ENCODE measurements around the gene TMEM82. TPM values are rescaled to one million over a fixed set of nuclear protein-coding genes. Genes with fewer than 3 reads are reported as not detected.

The TMEM82 gene
- polyA plus RNA-seq, 4 donors: 3.1 to 4.9 (median 4.4) TPM

DNA sequence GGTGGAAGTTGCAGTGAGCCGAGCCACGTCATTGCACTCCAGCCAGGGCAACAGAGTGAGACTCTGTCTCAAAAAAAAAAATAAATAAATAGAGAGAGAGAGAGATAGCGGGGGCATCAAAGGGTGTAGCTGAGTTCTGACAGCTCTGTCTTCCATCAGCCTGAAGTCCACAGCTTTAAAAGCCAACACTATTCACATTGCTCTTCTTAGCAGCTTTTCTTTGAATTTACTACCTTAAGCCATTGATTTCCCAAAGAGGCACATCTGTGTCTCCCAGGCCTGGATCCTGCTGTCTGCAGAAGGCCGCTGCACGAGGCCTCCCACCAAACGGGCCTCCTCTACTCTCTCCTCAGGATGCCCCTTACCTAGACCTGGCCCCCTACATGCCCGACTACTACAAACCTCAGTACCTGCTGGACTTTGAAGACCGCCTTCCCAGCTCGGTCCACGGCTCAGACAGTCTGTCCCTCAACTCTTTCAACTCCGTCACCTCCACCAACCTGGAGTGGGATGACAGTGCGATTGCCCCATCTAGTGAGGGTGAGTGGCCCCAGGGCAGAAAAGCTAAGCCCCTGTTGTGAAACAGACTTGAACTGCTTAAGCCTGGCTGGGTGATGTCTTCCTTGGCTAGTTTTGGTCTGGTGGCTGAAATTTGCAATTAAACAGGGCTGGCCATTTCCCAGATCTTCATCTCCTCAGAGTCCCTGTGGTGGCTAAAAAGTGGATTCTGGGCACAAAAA, 22.7 kb upstream of the TMEM82 start:
- DNase-seq (ENCODE audit: low read depth in 4 of 4, low spot score in 2 of 4): no peak

GRCh38 chr1:15720861-15721260, 21.4 kb upstream of the TMEM82 start:
- no peak for DNase-seq (ENCODE audit: low read depth in 4 of 4, low spot score in 2 of 4)

GRCh38 chr1:15722411-15722810, 19.9 kb upstream of the TMEM82 start:
- DNase-seq (ENCODE audit: low read depth in 4 of 4, low spot score in 2 of 4): no peak

DNA sequence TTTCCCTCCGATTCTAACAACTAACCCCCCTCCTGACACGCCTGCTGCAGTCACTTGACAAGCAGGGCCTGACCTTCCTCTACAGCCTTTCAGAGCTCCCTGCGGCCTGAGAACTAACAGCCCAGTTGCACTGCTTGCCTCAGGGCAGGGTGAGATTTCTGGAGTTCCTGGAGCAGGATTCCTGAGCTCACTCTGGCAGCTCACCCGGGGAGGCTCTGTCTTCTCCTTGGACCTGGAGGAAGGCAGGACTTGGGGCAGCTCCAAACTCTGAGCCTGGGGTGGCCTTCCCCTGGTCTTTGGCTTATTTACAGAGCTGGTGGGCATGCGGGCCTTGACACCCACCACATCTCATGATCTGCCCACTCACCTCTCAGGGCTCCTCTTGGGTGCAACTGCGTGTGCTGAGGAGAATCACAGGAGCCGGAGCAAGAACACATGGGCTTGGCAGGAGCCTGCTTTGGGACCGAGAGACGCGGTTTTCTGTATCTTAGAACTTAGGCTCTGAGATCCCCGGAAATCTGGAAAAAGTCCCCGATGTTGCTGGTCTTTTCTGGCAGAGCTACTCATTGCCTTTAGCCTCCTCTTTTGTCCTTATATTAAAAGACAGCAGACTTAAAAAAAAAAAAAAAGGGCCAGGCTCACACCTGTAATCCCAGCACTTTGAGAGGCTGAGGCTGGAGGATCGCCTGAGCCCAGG, 19.3 kb upstream of the TMEM82 start:
- DNase-seq (ENCODE audit: low read depth in 4 of 4, low spot score in 2 of 4): no peak

- no peak for DNase-seq (ENCODE audit: low read depth in 4 of 4, low spot score in 2 of 4)
These were observed 18.6 kb upstream of the TMEM82 start for GRCh38 chr1:15723631-15724246.

DNA sequence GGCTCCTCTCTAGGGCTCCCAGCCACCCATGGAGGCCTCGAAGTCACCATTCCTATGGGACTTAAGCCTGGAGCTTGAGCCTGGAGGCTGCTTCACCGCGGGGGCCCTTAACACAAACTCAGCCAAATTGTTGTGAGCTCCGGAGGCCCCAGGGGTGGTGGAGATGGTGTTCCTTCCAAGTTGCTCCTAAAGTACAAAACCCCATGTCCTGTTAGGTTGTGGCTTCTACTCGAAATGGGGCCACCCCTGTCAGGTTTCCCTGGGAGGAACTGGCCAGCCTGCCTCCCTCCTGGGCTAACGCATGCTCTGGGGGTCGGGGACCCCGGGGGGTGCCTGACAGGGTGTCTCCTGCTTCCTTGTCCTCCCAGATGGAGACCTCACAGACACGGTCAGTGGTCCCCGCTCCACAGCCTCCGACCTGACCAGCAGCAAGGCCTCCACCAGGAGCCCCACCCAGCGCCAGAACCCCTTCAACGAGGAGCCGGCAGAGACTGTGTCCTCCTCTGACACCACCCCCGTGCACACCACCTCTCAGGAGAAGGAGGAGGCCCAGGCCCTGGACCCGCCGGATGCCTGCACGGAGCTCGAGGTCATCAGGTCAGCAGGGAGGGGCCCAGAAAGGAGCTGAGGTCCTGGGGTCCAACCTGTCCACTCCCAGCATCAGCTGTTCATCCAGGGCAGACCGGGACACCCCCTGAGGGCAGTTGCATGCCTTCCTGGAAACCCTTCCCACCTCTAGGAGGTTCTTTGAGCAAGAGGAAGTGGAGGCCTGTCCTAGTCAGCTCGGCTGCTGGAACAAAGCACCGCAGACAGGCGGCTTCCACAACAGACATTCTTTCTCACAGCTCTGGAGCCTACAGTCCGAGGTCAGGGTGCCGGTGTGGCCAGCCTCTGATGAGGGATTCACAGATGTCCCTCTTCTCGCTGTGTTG, 17.1 kb upstream of the TMEM82 start:
- DNase-seq (ENCODE audit: low read depth in 4 of 4, low spot score in 2 of 4): no peak

GRCh38 chr1:15726508-15726907, 15.8 kb upstream of the TMEM82 start:
- no peak for DNase-seq (ENCODE audit: low read depth in 4 of 4, low spot score in 2 of 4)

DNA sequence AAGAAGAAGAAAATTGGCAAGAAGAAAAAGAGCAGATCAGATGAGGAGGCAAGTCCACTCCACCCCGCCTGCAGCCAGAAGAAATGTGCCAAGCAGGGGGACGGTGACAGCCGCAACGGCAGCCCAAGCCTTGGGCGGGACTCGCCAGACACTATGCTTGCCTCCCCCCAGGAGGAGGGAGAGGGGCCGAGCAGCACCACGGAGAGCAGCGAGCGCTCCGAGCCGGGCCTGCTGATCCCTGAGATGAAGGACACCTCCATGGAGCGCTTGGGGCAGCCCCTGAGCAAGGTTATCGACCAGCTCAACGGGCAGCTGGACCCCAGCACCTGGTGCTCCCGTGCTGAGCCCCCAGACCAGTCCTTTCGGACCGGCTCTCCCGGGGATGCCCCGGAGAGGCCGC, 15.3 kb upstream of the TMEM82 start:
- DNase-seq (ENCODE audit: low read depth in 4 of 4, low spot score in 2 of 4): no peak

DNA sequence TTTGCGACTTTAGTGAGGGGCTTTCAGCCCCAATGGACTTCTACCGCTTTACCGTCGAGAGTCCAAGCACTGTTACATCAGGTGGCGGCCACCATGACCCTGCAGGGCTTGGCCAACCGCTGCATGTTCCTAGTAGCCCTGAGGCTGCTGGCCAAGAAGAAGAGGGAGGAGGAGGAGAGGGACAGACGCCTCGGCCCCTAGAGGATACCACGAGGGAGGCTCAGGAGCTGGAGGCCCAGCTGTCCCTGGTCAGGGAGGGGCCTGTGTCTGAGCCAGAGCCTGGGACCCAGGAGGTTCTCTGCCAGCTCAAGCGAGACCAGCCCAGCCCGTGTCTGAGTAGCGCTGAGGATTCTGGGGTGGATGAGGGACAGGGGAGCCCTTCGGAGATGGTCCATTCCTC, 14.9 kb upstream of the TMEM82 start:
- no peak for DNase-seq (ENCODE audit: low read depth in 4 of 4, low spot score in 2 of 4)

GRCh38 chr1:15727866-15728534, 14.3 kb upstream of the TMEM82 start:
- DNase-seq (ENCODE audit: low read depth in 4 of 4, low spot score in 2 of 4): no peak

DNA sequence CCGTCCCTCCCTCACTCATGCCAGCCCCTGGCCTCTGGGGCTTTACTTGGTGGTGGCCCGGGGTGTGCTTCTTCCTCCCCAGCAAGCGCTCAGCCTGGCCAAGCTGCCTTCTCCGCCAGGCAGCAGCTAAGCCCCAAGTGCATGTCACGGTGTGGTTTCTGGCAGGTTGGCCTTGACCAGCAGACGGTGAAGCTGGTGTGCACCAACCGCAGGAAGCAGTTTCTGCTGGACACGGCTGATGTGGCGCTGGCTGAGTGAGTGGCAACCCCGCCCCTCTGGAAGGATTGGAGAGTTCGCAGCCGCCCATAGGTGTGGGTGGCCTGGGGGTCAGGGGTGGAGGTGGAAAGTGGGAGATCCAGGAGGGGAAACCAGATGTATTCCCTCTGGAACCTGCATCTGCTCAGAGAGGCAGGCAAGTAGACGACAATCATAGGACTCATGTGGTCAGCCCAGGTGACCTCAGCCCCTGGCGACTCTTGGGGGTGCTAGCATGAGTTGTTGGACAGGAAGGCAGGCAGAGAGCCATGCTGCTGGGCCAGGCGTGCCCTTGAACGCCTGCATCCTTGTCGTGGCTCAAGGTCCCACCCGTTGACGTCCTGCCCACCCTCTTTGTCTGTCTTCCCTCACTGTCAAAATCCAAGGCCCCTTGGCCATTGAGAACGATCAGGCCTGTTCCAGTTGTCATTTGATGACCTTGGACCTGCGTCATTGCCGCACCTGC, 13.2 kb upstream of the TMEM82 start:
- DNase-seq (ENCODE audit: low read depth in 4 of 4, low spot score in 2 of 4): no peak

DNA sequence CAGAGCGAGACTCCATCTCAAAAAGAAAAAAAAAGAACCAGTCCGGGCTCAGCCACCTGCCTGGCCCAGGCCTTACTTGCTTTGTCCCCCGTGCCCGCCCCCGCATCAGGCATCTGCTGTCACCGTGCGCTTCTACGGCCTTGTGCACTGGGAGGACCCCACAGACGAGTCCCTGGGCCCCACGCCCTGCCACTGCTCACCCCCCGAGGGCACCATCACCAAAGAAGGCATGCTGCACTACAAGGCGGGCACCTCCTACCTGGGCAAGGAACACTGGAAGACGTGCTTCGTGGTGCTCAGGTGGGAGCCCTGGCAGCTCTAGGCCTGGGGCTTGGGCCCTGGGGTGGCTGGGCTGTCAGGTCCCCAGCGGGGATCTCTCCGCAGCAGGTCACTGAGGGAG, 11.9 kb upstream of the TMEM82 start:
- DNase-seq (ENCODE audit: low read depth in 4 of 4, low spot score in 2 of 4): no peak

DNA sequence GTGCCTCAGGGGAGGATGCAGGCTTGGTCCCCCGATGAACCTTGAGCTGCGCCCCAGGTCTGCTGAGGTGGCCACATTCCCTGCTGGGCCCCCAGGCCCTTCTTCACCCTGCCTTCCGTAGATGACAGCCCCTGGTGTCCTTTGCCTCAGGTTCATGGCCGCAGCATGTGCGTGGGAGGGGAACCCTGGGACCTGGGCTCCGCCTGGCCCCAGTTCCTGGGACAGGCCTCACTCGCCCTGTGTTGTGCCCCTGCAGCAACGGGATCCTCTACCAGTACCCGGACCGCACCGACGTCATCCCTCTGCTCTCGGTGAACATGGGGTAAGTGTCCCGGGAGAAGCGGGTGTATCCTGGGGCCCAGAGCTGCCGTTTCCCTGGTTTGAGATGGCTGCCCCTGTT, 11.4 kb upstream of the TMEM82 start:
- no peak for DNase-seq (ENCODE audit: low read depth in 4 of 4, low spot score in 2 of 4)

DNA sequence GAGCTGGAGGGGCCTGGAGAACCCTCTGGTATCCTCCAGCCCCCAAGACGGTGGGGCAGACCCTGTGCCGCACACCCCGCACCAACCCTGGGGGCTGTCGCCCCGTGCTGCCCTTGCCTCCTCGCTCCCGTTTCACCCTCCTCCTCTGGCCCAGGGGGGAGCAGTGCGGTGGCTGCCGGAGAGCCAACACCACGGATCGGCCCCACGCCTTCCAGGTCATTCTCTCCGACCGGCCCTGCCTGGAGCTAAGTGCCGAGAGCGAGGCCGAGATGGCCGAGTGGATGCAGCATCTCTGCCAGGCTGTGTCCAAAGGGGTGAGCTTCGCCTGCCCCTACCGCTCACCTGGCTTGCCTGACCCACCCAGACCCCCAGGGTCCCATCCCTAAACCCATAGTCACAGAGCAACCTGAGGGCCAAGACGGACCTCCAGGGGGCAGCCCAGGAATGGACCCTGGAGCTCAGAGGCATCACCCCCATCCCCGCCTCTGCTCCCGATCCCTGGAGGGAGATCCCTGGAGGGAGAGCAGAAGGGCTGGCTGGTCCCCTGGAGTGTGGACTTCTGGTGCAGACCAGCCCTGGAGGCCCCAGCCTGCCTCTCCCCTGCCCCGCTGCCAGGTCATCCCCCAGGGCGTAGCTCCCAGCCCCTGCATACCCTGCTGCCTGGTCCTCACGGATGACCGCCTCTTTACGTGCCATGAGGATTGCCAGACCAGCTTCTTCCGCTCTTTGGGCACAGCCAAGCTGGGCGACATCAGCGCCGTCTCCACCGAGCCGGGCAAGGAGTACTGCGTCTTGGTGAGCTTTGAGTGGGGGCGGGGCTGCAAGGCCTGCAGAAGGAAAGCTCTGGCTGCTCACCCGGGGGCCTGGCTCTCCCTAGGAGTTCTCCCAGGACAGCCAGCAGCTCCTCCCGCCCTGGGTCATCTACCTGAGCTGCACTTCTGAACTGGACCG, 10.3 kb upstream of the TMEM82 start:
- no peak for DNase-seq (ENCODE audit: low read depth in 4 of 4, low spot score in 2 of 4)

DNA sequence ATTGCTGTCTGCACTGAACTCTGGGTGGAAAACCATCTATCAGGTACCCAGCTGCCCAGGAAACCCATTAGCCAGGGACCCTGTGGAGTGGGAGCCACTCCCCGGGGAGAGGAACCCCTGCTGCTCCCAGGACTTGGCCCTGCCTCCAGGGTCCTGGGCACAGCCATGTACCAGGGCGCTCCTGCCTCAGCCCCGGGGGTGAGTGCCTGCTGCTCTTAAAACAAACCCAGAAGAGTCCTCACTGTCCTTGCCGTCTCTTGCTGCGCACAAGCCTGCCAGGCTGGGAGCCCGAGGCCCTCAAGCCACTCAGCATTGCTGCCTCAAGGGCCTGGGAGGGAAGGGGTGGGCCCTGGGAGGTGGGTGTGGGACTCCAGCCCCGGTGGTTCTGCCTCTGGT, 9.6 kb upstream of the TMEM82 start:
- no peak for DNase-seq (ENCODE audit: low read depth in 4 of 4, low spot score in 2 of 4)

GRCh38 chr1:15733218-15733725, 9.0 kb upstream of the TMEM82 start:
- DNase-seq (ENCODE audit: low read depth in 4 of 4, low spot score in 2 of 4): no peak

DNA sequence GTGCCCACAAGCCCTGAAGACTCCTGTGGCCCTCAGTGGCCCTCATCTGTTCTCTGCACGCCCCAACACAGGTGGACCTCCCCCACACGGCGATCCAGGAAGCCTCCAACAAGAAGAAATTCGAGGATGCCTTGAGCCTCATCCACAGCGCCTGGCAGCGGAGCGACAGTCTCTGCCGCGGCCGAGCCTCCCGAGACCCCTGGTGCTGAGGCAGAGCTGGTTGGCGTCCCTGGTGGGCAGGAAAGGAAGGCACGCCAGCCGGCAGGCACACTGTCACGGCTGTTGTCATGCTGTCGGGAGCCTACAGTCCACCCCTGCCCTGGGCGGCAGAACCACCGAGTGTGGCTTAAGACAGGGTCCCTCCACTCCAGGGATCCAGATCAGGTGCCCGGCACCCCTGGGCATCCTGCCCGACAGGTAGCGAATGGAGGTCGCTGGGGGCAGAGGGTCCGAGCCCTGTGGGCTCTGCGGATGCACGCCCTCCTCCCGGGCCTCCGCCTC, 8.5 kb upstream of the TMEM82 start:
- DNase-seq (ENCODE audit: low read depth in 4 of 4, low spot score in 2 of 4): no peak

DNA sequence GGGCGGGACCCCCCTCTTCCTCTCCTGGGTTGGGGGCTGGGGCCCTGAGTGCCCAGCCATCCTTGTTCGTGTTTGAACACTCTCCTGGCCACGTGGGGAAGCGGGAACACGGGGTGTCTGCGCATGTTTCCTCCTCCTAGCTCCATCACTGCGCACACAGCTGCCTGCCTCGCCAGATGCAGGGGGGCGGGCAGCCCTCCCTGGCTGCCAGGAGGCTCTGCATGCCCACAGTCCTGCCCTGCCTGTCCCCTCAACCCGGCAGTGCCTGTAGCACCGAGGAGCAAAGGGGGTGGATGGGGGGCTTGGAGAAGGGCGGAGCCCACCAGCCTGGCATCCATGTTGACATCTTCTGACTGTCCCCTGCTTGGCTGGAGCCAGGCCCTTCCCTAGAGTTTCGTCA, 8.0 kb upstream of the TMEM82 start:
- no peak for DNase-seq (ENCODE audit: low read depth in 4 of 4, low spot score in 2 of 4)
